HepG2 (cell line): ENCODE results near the gene TRAPPC3. TPM values are rescaled to one million over a fixed set of nuclear protein-coding genes. Genes with fewer than 3 reads are reported as not detected.

Experiments used
- AKAP8 ChIP-seq: sonication (generic); formaldehyde crosslinking; IDR thresholded peaks from 2 replicates; pipeline ENCODE4 v1.5.1; 2020; ENCODE audit warnings: mild to moderate bottlenecking, missing genetic modification reagents
- ARNT2 ChIP-seq: sonication (generic); formaldehyde crosslinking; IDR thresholded peaks from 2 replicates; pipeline ENCODE4 v1.8.0; 2022; ENCODE audit warnings: mild to moderate bottlenecking, low read depth, missing genetic modification reagents, moderate library complexity
- FOSL1 ChIP-seq: sonication (generic); formaldehyde crosslinking; IDR thresholded peaks from 2 replicates; pipeline ENCODE4 v1.9.0; 2021; ENCODE audit warnings: missing genetic modification reagents, borderline replicate concordance
- HNF4A ChIP-seq: sonication (generic); formaldehyde crosslinking; IDR thresholded peaks from 2 replicates; pipeline ENCODE4 v1.4.0; 2020; ENCODE audit warnings: missing genetic modification reagents
- KDM2A ChIP-seq: sonication (generic); formaldehyde crosslinking; IDR thresholded peaks from 2 replicates; pipeline ENCODE4 v1.4.0; 2020; ENCODE audit warnings: low read depth, missing genetic modification reagents, borderline replicate concordance
- KLF12 ChIP-seq: sonication (generic); formaldehyde crosslinking; IDR thresholded peaks from 2 replicates; pipeline ENCODE4 v1.4.0; 2020; ENCODE audit warnings: missing genetic modification reagents, borderline replicate concordance
- MZF1 ChIP-seq: sonication (generic); formaldehyde crosslinking; IDR thresholded peaks from 2 replicates; pipeline ENCODE4 v1.8.1; 2023; ENCODE audit warnings: mild to moderate bottlenecking, missing genetic modification reagents, borderline replicate concordance
- STAT6 ChIP-seq: sonication (generic); formaldehyde crosslinking; IDR thresholded peaks from 2 replicates; pipeline ENCODE4 v1.4.0; 2020; ENCODE audit warnings: missing genetic modification reagents, mild to moderate bottlenecking, borderline replicate concordance
- ZBTB49 ChIP-seq: sonication (generic); formaldehyde crosslinking; IDR thresholded peaks from 2 replicates; pipeline ENCODE4 v1.4.0; 2020; ENCODE audit warnings: missing genetic modification reagents, borderline replicate concordance
- ZFP36L1 ChIP-seq: sonication (generic); formaldehyde crosslinking; IDR thresholded peaks from 2 replicates; pipeline ENCODE4 v1.8.0; 2022; ENCODE audit warnings: mild to moderate bottlenecking, missing genetic modification reagents, moderate library complexity
- ZNF10 ChIP-seq: sonication (generic); formaldehyde crosslinking; IDR thresholded peaks from 2 replicates; pipeline ENCODE4 v1.4.0; 2020; ENCODE audit warnings: mild to moderate bottlenecking, low read depth, missing genetic modification reagents, borderline replicate concordance
- ZNF20 ChIP-seq: sonication (generic); formaldehyde crosslinking; IDR thresholded peaks from 2 replicates; pipeline ENCODE4 v1.4.0; 2020; ENCODE audit warnings: mild to moderate bottlenecking, moderate library complexity, missing genetic modification reagents
- ZNF235 ChIP-seq: sonication (generic); formaldehyde crosslinking; IDR thresholded peaks from 2 replicates; pipeline ENCODE4 v1.8.1; 2023; ENCODE audit warnings: mild to moderate bottlenecking, missing genetic modification reagents, borderline replicate concordance
- ZNF260 ChIP-seq: sonication (generic); formaldehyde crosslinking; IDR thresholded peaks from 2 replicates; pipeline ENCODE4 v1.4.0; 2020; ENCODE audit warnings: missing genetic modification reagents, low read depth, mild to moderate bottlenecking, borderline replicate concordance
- ZNF331 ChIP-seq: sonication (generic); formaldehyde crosslinking; IDR thresholded peaks from 2 replicates; pipeline ENCODE4 v1.4.0; 2020; ENCODE audit warnings: missing genetic modification reagents
- ZNF414 ChIP-seq: sonication (generic); formaldehyde crosslinking; IDR thresholded peaks from 2 replicates; pipeline ENCODE4 v1.5.0; 2020; ENCODE audit warnings: missing genetic modification reagents
- ZNF468 ChIP-seq: sonication (generic); formaldehyde crosslinking; IDR thresholded peaks from 2 replicates; pipeline ENCODE4 v1.8.0; 2022; ENCODE audit warnings: mild to moderate bottlenecking, moderate library complexity, missing genetic modification reagents
- ZNF510 ChIP-seq: sonication (generic); formaldehyde crosslinking; IDR thresholded peaks from 2 replicates; pipeline ENCODE4 v1.4.0; 2020; ENCODE audit warnings: low read depth, mild to moderate bottlenecking, missing genetic modification reagents
- ZNF512B ChIP-seq: sonication (generic); formaldehyde crosslinking; IDR thresholded peaks from 2 replicates; pipeline ENCODE4 v1.5.1; 2020; ENCODE audit warnings: missing genetic modification reagents, mild to moderate bottlenecking, borderline replicate concordance
- ZSCAN30 ChIP-seq: sonication (generic); formaldehyde crosslinking; IDR thresholded peaks from 2 replicates; pipeline ENCODE4 v1.5.0; 2020; ENCODE audit warnings: mild to moderate bottlenecking, missing genetic modification reagents
- polyA plus RNA-seq, 8 experiments: library from polyadenylated mRNA; depleted of rRNA in 3 of 8; stranded (reverse) in 7 of 8; unstranded in 1 of 8; fragments of >200 nt; fragmentation: Illumina TruSeq in 4 of 8; extraction: Trizol in 4 of 8; gene quantifications; 2 replicates each; pipeline versions ENCODE4 v1.2.1 to v1.2.3, GENCODE V29; 2011 to 2016; ENCODE audit warnings: low read depth in 4 of 8, missing spikeins in 1 of 8, mixed read lengths in 1 of 8; ENCODE audit not compliant: insufficient read depth in 1 of 8
- total RNA-seq, 5 experiments: library from RNA; depleted of rRNA; stranded (reverse); fragments of >200 nt; fragmentation: Illumina TruSeq; extraction: Trizol; gene quantifications; 2 replicates each; pipeline ENCODE4 v1.2.3, GENCODE V29; 2016; ENCODE audit warnings: low read depth in 1 of 5

TRAPPC3 gene
- total and polyA plus RNA-seq, 2 of the 13 experiments (the other 11 are each of a cell fraction or from before 2014, with no cell fraction given): 53.7 to 62.4 TPM

GRCh38 chr1:36155408-36156328 is 6.4 kb upstream of the TRAPPC3 start, which contains the start of gene MAP7D1 (continued):
- TF ChIP-seq ZFP36L1 (CRISPR knock-in tag) (no peak), MZF1 (CRISPR knock-in tag) (no peak), KDM2A (CRISPR knock-in tag) (no peak), ZSCAN30 (no peak), ZNF512B (CRISPR knock-in tag) (no peak), ARNT2 (0 out of 2 replicates have a peak, but pooled peaks have one; percentile 21), ZNF510 (0 out of 2 replicates have a peak, but pooled peaks have one; percentile 16), KLF12 (CRISPR knock-in tag) (no peak), ZNF468 (no peak), STAT6 (CRISPR knock-in tag) (no peak), AKAP8 (no peak), FOSL1 (CRISPR knock-in tag) (peak; percentile 77), ZNF235 (no peak), ZNF331 (no peak), ZNF260 (CRISPR knock-in tag) (no peak), ZNF20 (CRISPR knock-in tag) (no peak), ZBTB49 (CRISPR knock-in tag) (no peak), ZNF414 (no peak), ZNF10 (CRISPR knock-in tag) (no peak), HNF4A (CRISPR knock-in tag) (no peak)
